ENCODE results near the gene F9.

Gene F9

GRCh38 chrX:139581068-139581467, 50.5 kb downstream of the F9 start:
- Histone ChIP-seq H3K27me3 (replicated peaks; ENCODE audit: insufficient read depth, low read length) (no peaks in the 10 kb centered on the region), H3K27ac (ENCODE audit: low read length) (no peak overlapping the region), H3K4me1 (ENCODE audit: low read length) (no peaks in the 10 kb centered on the region), H3K9me2 (replicated peaks; ENCODE audit: insufficient read depth, low read length) (no peaks in the 10 kb centered on the region), H3K4me2 (ENCODE audit: low read depth, low read length) (no peak overlapping the region), H3K9me3 (replicated peaks; ENCODE audit: insufficient read depth, low read length) (no peaks in the 10 kb centered on the region), H3K36me3 (replicated peaks; ENCODE audit: insufficient read depth, low read length) (no peaks in the 10 kb centered on the region), H2AFZ (ENCODE audit: low read length) (no peak overlapping the region), H3K4me3 (ENCODE audit: low read length) (no peak overlapping the region), H3F3A (ENCODE audit: insufficient read depth, low read length) (no peaks in the 10 kb centered on the region), H3K79me2 (ENCODE audit: low read length) (no peaks in the 10 kb centered on the region), H4K20me1 (ENCODE audit: insufficient read depth, low read length) (no peaks in the 10 kb centered on the region), H3K9ac (ENCODE audit: low read length) (no peak overlapping the region)
- DNase-seq, result no peak
- no peak for TF ChIP-seq EZH2 (optimal IDR thresholded peaks at IDR 0.05; ENCODE audit: low read depth, low read length)
- no peak for TF ChIP-seq EZH2phosphoT487 (IDR thresholded peaks at IDR 0.05; ENCODE audit: low read length)
- TF ChIP-seq, protein P1, sequence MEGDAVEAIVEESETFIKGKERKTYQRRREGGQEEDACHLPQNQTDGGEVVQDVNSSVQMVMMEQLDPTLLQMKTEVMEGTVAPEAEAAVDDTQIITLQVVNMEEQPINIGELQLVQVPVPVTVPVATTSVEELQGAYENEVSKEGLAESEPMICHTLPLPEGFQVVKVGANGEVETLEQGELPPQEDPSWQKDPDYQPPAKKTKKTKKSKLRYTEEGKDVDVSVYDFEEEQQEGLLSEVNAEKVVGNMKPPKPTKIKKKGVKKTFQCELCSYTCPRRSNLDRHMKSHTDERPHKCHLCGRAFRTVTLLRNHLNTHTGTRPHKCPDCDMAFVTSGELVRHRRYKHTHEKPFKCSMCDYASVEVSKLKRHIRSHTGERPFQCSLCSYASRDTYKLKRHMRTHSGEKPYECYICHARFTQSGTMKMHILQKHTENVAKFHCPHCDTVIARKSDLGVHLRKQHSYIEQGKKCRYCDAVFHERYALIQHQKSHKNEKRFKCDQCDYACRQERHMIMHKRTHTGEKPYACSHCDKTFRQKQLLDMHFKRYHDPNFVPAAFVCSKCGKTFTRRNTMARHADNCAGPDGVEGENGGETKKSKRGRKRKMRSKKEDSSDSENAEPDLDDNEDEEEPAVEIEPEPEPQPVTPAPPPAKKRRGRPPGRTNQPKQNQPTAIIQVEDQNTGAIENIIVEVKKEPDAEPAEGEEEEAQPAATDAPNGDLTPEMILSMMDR (IDR thresholded peaks at IDR 0.05; ENCODE audit: low read length), result no peak

- H3K27ac ChIP-seq (ENCODE audit: low read length), result no peak overlapping the region
- H3K4me3 ChIP-seq (ENCODE audit: low read length), result no peak overlapping the region
- no peaks in the 10 kb centered on the region for H3K9me2 ChIP-seq (replicated peaks; ENCODE audit: insufficient read depth, low read length)
- no peaks in the 10 kb centered on the region for H3K27me3 ChIP-seq (replicated peaks; ENCODE audit: insufficient read depth, low read length)
- H3K9ac ChIP-seq (ENCODE audit: low read length), result no peak overlapping the region
- no peaks in the 10 kb centered on the region for H3K36me3 ChIP-seq (replicated peaks; ENCODE audit: insufficient read depth, low read length)
- H3K9me3 ChIP-seq (replicated peaks; ENCODE audit: insufficient read depth, low read length), result no peaks in the 10 kb centered on the region
- DNase-seq, result no peak
- H3K79me2 ChIP-seq (ENCODE audit: low read length), result no peaks in the 10 kb centered on the region
- H4K20me1 ChIP-seq (ENCODE audit: insufficient read depth, low read length), result no peaks in the 10 kb centered on the region
- no peaks in the 10 kb centered on the region for H3K4me1 ChIP-seq (ENCODE audit: low read length)
- no peak for TF ChIP-seq EZH2 (optimal IDR thresholded peaks at IDR 0.05; ENCODE audit: low read depth, low read length)
- TF ChIP-seq EZH2phosphoT487 (IDR thresholded peaks at IDR 0.05; ENCODE audit: low read length), result no peak
- TF ChIP-seq, protein P1 (IDR thresholded peaks at IDR 0.05; ENCODE audit: low read length), result no peak
- no peaks in the 10 kb centered on the region for H3F3A ChIP-seq (ENCODE audit: insufficient read depth, low read length)
- H2AFZ ChIP-seq (ENCODE audit: low read length), result no peak overlapping the region
- H3K4me2 ChIP-seq (ENCODE audit: low read depth, low read length), result no peak overlapping the region
Observed at GRCh38 chrX:139585613-139586012, 55.1 kb downstream of the F9 start.

DNA sequence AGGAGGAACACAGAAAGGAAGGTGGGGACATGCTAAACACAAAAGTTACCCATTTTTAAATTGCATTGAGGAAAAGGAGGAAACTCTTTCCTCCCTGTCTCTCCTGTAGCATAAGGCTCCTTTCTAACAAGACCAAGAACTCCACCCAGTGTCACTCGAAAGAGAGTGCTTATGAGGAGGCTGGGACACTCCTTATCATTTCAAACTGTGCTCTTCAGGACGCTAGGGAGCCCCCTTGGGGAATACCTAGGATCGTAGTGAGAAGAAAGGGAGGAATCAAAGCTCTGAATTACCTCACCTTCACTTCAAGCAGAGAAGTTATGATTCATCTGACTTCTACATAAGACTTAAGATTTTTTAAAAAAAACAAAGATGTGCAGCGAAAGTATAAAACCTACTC, 65.5 kb downstream of the F9 start:
- Histone ChIP-seq H3K27me3 (replicated peaks; ENCODE audit: insufficient read depth, low read length) (no peaks in the 10 kb centered on the region), H3F3A (ENCODE audit: insufficient read depth, low read length) (no peaks in the 10 kb centered on the region), H3K36me3 (replicated peaks; ENCODE audit: insufficient read depth, low read length) (no peaks in the 10 kb centered on the region), H3K4me1 (ENCODE audit: low read length) (no peaks in the 10 kb centered on the region), H3K4me2 (ENCODE audit: low read depth, low read length) (no peak overlapping the region), H2AFZ (ENCODE audit: low read length) (no peak overlapping the region), H3K79me2 (ENCODE audit: low read length) (no peaks in the 10 kb centered on the region), H3K4me3 (ENCODE audit: low read length) (no peak overlapping the region), H3K27ac (ENCODE audit: low read length) (no peak overlapping the region), H4K20me1 (ENCODE audit: insufficient read depth, low read length) (no peaks in the 10 kb centered on the region), H3K9ac (ENCODE audit: low read length) (no peak overlapping the region), H3K9me2 (replicated peaks; ENCODE audit: insufficient read depth, low read length) (no peaks in the 10 kb centered on the region), H3K9me3 (replicated peaks; ENCODE audit: insufficient read depth, low read length) (no peaks in the 10 kb centered on the region)
- no peak for DNase-seq
- TF ChIP-seq EZH2phosphoT487 (IDR thresholded peaks at IDR 0.05; ENCODE audit: low read length), result no peak
- TF ChIP-seq, protein P1 (IDR thresholded peaks at IDR 0.05; ENCODE audit: low read length), result no peak
- no peak for TF ChIP-seq EZH2 (optimal IDR thresholded peaks at IDR 0.05; ENCODE audit: low read depth, low read length)

Data from MM.1S (cell line).